HG02884 (cell line): ENCODE data around the gene KRTAP5-3.

ENCODE experiments used
- ATAC-seq: cut with Tn5 transposase; IDR thresholded peaks from one replicate; pipeline ENCODE4 v1.9.1; 2021; ENCODE audit warnings: mild to moderate bottlenecking, moderate library complexity; ENCODE audit not compliant: unreplicated experiment

The KRTAP5-3 gene

DNA sequence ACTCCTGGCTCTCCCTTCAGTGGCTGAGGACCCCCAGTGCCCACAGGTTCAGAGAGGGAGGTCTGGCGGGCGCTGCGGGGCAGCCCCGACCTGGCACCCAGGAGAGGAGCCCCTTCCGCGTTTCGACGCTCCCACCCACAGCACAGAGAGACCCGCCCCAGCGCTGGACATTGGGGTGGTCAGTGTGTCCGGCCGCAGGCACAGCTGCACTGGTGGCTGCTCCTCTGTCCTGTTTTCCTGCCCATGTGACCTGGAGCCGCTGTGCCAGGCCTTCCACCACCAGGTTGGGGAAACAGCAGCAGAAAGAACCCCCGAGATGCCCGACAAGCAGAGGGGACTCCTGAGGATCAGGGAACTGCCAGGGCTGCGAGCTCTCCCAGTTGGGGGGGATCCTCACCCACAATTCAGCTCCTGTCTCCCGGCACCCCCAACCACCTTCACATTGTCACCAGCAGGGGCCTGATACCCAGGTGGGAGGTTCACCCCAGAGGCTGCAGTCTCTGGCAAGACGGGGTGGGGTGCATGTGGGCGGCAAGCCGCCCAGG is 35.0 kb upstream of the KRTAP5-3 start:
- no peak for ATAC-seq

DNA sequence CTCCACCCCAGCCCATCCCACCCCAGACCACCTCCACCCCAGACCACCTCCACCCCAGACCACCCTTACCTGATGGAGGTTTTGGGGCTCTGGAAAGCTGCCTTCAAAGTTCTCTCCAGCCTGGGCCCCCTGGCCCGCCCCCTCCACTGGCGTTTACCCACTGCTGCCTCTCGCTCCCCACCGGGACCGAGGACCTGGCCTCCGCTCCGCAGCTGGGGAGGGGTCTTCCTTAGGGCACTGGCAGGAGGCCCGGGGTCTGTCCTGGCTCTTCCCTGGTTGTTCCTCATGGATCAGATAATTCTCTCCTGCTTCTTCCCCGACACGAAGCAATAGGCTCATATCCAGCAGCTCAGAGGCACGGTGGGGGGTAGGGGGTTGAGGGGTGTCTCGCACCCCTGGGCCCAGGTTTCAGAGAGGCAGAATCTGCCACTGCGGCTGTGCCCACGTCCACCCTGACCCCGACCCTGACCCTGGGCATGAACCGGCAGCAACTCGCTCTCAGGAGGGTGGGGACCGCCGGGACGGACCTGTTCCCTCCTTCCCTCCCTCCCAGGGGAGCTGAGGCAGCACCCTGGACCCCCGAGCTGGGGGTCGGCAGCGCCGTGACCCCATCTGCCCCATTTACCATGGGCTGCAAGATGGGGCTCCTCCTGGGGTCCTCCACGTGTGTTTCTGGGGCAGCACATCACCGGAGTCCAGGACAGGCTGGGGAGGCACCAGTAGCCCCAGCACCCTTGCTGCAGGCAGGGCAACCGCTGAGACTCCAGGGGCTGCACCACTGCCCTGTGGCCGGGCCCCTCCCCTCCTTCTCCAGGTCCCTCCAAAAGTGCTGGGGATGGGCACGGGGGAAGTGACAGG is 34.3 kb upstream of the KRTAP5-3 start:
- no peak for ATAC-seq

GRCh38 chr11:1641096-1641495 is 32.8 kb upstream of the KRTAP5-3 start:
- ATAC-seq: no peak

DNA sequence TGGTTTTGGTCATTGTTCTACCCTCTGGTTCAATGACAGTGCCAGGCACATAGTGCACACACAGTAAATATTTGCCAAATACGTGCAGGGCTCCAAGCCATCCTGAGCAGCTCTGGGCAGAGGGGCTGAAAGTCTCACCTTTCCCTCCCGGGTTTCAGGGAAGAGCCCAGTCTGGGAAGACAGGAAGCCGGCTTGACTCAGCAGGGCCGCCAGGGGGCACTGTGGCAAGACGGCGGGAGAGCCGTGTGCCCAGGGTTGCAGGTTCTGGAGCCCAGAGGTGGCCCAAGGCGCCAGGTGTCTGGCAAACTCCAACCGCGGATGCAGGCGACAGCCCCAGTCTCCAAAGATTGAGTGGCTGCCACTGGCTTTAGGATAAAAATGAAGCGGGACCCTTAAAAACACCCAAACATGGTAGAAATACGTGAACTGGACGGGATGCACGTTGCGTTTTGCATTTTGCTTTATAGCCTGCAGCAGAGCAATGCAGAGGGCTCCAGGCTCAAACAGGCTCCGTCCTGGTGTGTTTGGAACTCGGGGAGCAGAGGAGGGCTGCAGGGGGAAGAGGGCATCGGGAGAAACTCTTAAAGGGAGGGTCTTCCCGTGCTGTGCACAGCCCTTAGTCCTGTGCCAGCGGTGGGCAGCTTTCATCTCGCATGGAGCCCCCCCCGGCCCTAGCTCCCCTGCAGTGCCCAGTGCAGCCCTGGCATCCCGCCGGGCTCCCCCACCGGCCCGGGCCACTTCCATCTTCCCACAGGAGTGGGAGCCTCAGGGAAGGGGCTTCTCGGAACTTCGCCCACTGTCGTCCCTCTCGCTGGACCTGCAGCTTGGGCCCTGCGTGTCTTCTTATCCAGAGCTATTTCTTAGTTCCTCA is 32.0 kb upstream of the KRTAP5-3 start:
- ATAC-seq: no peak

DNA sequence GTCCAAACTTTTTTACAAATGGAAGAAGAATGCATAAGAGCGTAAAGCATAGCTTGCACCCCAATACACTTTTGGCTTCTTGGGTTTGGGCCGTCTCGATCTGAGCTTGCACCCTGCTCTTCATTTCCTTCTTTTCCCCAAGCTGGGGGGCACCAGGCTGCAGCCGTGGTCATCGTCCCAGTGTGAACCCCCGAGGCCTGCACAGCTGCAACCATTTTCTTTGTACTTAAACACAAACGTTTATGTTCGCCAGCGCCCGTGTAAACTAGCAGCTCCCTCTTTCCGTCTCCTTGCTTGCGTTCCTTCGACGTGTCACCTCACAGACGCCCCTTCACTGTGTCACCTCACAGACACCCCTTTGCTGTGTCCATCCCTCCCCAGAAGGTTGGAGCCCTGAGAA is 31.4 kb upstream of the KRTAP5-3 start:
- ATAC-seq: no peak

- ATAC-seq: no peak
Observed at GRCh38 chr11:1639102-1639620, 30.9 kb upstream of the KRTAP5-3 start.

DNA sequence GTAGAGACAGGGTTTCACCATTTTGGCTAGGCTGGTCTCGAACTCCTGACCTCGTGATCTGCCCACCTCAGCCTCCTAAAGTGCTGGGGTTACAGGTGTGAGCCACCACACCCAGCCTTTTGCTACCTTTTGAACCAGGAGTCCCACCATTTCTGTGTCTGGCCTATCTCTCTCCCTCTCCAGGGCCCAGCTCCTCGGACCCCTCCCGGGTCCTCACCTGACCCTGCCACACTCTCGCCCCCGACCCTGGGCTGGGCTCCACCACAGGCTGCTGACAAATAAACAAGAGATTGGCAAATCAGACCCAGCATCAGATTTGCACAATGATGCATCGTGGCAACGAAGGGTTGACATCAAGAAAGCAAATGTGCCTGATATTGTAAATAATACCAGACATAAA is 30.1 kb upstream of the KRTAP5-3 start:
- ATAC-seq: no peak

- no peak for ATAC-seq
Observed at GRCh38 chr11:1637628-1638027, 29.4 kb upstream of the KRTAP5-3 start.

DNA sequence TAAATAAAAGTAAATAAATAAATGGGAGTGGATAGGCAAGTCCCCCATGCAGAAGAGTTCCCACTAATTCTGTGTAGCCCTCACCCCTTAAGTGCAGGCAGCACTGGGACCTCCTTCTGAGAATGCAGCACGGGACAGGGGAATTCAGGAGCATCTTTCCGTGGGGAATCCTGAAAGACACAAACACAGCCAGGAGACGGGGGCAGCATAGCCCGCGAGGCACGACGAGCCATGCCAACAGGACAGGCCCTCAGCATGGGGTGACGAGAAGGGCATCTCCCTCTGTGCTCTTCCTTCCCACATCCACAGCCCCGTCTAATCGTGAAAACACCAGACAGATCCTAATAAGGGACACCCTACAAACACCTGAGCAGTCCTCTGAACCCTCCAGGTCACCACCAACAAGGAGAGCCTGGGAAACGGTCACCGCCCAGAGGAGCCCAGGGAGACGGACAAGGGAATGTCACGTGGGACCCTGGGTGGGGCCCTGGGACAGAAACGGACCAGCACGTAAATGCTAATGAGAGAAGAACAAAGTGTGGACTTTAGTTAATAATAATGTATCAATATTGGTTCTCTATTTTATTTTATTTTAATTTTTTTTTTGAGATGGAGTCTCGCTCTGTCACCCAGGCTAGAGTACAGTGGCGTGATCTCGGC is 28.2 kb upstream of the KRTAP5-3 start:
- no peak for ATAC-seq

- ATAC-seq: no peak
Observed at GRCh38 chr11:1633864-1634263, 25.6 kb upstream of the KRTAP5-3 start.

- ATAC-seq: no peak
Observed at GRCh38 chr11:1632053-1632714, 23.9 kb upstream of the KRTAP5-3 start.

DNA sequence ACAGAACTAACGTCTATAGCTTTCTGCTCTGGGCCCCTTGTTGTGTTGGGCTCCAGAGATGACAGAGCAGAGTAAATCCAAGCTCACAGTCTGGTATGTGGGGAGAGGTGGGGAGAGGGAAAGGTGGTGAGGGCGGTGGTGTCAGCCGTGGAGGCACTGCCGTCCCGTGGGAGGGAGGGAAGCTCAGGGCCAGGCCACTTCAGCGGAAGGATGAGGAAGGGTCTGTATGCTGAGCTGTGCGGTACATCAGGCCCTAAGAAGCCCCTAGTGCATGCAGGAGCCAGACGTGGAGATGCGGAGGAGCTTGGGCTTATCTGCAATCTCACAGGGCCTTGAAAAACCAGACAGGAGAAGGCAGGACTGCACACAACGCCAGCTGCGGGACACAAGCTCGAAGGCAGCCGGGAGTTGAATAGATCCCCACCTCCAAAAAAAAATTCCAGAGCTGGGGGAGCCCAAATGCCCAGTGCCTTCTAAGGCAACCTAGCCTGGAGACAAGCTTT is 22.9 kb upstream of the KRTAP5-3 start:
- no peak for ATAC-seq

DNA sequence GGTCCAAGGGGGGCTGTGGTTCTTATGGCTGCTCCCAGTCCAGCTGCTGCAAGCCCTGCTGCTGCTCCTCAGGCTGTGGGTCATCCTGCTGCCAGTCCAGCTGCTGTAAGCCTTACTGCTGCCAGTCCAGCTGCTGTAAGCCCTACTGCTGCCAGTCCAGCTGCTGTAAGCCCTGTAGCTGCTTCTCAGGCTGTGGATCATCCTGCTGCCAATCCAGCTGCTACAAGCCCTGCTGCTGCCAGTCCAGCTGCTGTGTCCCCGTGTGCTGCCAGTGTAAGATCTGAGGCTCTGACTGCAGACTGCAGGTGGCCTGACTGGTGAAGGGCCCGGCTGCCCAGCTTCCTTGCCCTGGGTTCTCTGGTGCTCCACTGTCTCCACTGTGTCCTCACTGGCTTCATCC is 22.0 kb upstream of the KRTAP5-3 start:
- ATAC-seq: no peak

- ATAC-seq: no peak
Observed at GRCh38 chr11:1629326-1630185, 21.3 kb upstream of the KRTAP5-3 start, which contains the start of gene KRTAP5-5. Gene KRTAP5-5, plus strand, starts transcription at chr11:1629775. Its CDS starts 66 bp downstream, at chr11:1629841.

DNA sequence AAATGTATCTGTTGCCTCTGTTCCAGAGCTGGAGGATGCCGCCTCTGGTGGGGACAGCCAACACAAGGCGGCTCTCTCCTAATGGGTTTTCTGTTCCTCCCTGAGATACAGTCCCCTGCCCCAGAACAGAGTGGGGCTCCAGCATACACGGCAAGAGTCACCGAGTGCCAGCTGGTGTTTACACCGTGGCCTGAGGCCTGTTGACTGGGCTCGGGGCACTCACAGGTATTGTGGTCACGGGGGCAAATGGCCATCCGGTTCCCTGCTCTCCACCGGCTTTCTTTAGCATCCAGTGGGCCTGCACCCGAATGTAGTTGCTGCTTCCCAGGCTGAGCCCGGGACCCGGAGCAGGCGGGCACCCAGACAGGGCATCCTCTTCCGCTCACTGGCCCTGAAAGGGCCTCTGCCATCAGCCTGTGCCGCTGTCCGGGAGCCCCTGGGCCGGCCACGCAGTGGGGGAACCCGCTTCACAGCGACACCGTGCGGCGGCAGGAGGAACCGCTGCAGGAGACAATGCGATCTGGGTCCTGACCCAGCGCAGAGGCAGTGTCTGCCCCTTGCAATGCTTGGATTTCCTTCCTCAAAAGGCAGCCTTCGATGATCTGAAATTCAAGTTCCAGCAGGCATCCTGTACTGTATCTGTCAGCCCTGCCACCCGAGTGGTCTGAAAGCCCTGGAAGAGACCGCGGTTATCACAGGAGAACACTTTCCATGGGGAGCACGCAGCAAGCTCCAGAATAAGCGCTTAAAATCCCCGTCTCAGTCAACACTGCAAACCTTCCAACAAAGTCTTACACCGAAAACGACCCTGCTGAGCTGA is 20.5 kb upstream of the KRTAP5-3 start:
- no peak for ATAC-seq

GRCh38 chr11:1625541-1625940 is 17.3 kb upstream of the KRTAP5-3 start:
- no peak for ATAC-seq

DNA sequence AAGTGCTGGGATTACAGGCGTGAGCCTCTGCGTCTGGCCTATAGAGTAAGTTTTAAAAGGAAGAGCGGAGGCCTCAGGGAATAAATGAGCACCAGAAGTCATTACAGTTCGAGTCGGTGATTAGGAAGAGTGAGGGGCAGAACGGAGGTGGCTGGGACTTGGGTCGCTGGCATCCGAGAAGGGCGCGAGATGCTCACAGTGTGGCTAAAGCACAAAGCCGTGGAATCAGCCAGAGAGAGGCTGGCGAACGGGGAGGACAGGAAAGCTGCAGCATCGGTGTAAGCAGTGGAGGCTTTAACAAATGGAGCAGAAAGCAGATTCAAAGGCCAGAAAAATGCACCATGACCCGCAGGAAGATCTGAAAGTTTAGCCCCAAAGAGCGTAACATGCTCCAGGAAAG is 16.4 kb upstream of the KRTAP5-3 start:
- ATAC-seq: no peak

- ATAC-seq: no peak
Observed at GRCh38 chr11:1623716-1624115, 15.5 kb upstream of the KRTAP5-3 start.
